ENCODE results near the gene MYB.
"Not testable (repeated sequence)": the region's sequence is repeated elsewhere in the genome, so short reads cannot be mapped to it uniquely, and the experiment has no call there.

GRCh38 chr6:135246412-135247012, 65.4 kb downstream of the MYB start:
- not testable (repeated sequence) for TF ChIP-seq EP300 (IDR thresholded peaks at IDR 0.05; ENCODE audit: borderline replicate concordance in 1 of 2, low read depth in 2 of 2, low read length in 2 of 2); CTCF (IDR thresholded peaks at IDR 0.05; ENCODE audit: control extremely low read depth in 1 of 3, insufficient read depth in 1 of 3, low read depth in 1 of 3, low read length in 3 of 3); POLR2A (IDR thresholded peaks at IDR 0.05; ENCODE audit: control extremely low read depth in 1 of 2, low read depth in 2 of 2, low read length in 2 of 2); CREB1 (IDR thresholded peaks at IDR 0.05); JUND (IDR thresholded peaks at IDR 0.05; ENCODE audit: low read length); SIN3A (conservative IDR thresholded peaks at IDR 0.05 in 1 of 2, IDR thresholded peaks at IDR 0.05 in 1 of 2; ENCODE audit: low read depth in 1 of 2, low read length in 2 of 2); E2F6 (IDR thresholded peaks at IDR 0.05)

Measured in H1 (cell line).